ENCODE measurements around the gene MINDY4.

MINDY4 gene

GRCh38 chr7:30852744-30853288 lies 81.6 kb downstream of the MINDY4 start:
- no peak for DNase-seq (ENCODE audit: low read depth in 2 of 2)

- no peak for DNase-seq (ENCODE audit: low read depth in 2 of 2)
Measured at GRCh38 chr7:30853576-30853975, 82.4 kb downstream of the MINDY4 start.

- DNase-seq (ENCODE audit: low read depth in 2 of 2) = no peak
Measured at GRCh38 chr7:30855936-30856335, 84.7 kb downstream of the MINDY4 start.

GRCh38 chr7:30858576-30858975 lies 87.4 kb downstream of the MINDY4 start:
- DNase-seq (ENCODE audit: low read depth in 2 of 2) = no peak

GRCh38 chr7:30859202-30859939 lies 88.2 kb downstream of the MINDY4 start:
- no peak for DNase-seq (ENCODE audit: low read depth in 2 of 2)

- DNase-seq (ENCODE audit: low read depth in 2 of 2) = no peak
Measured at GRCh38 chr7:30859940-30860496, 88.8 kb downstream of the MINDY4 start.

- no peak for DNase-seq (ENCODE audit: low read depth in 2 of 2)
Measured at GRCh38 chr7:30861612-30862011, 90.4 kb downstream of the MINDY4 start.

- DNase-seq (ENCODE audit: low read depth in 2 of 2) = no peak
Measured at GRCh38 chr7:30862995-30863705, 91.9 kb downstream of the MINDY4 start.

GRCh38 chr7:30863706-30864035 lies 92.5 kb downstream of the MINDY4 start:
- DNase-seq (ENCODE audit: low read depth in 2 of 2) = no peak

GRCh38 chr7:30864101-30864500 lies 92.9 kb downstream of the MINDY4 start:
- no peak for DNase-seq (ENCODE audit: low read depth in 2 of 2)

- DNase-seq (ENCODE audit: low read depth in 2 of 2) = no peak
Measured at GRCh38 chr7:30865076-30865475, 93.9 kb downstream of the MINDY4 start.

- no peak for DNase-seq (ENCODE audit: low read depth in 2 of 2)
Measured at GRCh38 chr7:30865821-30866220, 94.6 kb downstream of the MINDY4 start.

- no peak for DNase-seq (ENCODE audit: low read depth in 2 of 2)
Measured at GRCh38 chr7:30866939-30867338, 95.7 kb downstream of the MINDY4 start.

- no peak for DNase-seq (ENCODE audit: low read depth in 2 of 2)
Measured at GRCh38 chr7:30867483-30867882, 96.3 kb downstream of the MINDY4 start.

- DNase-seq (ENCODE audit: low read depth in 2 of 2) = no peak
Measured at GRCh38 chr7:30869794-30870611, 98.8 kb downstream of the MINDY4 start.

- DNase-seq (ENCODE audit: low read depth in 2 of 2) = no peak
Measured at GRCh38 chr7:30870821-30871518, 99.8 kb downstream of the MINDY4 start.

GRCh38 chr7:30871655-30872054 lies 100.4 kb downstream of the MINDY4 start:
- no peak for DNase-seq (ENCODE audit: low read depth in 2 of 2)

- no peak for DNase-seq (ENCODE audit: low read depth in 2 of 2)
Measured at GRCh38 chr7:30873207-30873606, 102.0 kb downstream of the MINDY4 start.

- no peak for DNase-seq (ENCODE audit: low read depth in 2 of 2)
Measured at GRCh38 chr7:30873656-30874055, 102.4 kb downstream of the MINDY4 start.

- no peak for DNase-seq (ENCODE audit: low read depth in 2 of 2)
Measured at GRCh38 chr7:30874656-30875302, 103.6 kb downstream of the MINDY4 start.
